HepG2 (cell line): ENCODE results near the gene GCNT3. TPM values are rescaled to one million over a fixed set of nuclear protein-coding genes. Genes with fewer than 3 reads are reported as not detected.
A peak's percentile ranks its signal among the peaks of the same experiment; 100 is the strongest.

Experiments
- ATAC-seq: fragments of 200-7000 bp; cut with Tn5 transposase; 3 replicates; pipeline ENCODE4 v1.9.1; 2020; ENCODE audit warnings: mild to moderate bottlenecking, moderate library complexity
- BruUV-seq: library from RNA; stranded (reverse); fragments of 400-500 nt; replicated peaks from 2 replicates; lab custom pipeline; 2021; lab: Mats Ljungman, UMichigan
- CTCF ChIA-PET: fragments of 300-600 bp; formaldehyde crosslinking; extraction: SDS; loops from one replicate; lab custom pipeline; 2021; ENCODE audit warnings: low total read pairs, inconsistent platforms, low intra/inter-chr PET ratio; lab: Yijun Ruan, JAX
- POLR2A ChIA-PET: fragments of 350-600 bp; sonication (Branson Sonifier 250); formaldehyde crosslinking; loops from one replicate; lab custom pipeline; 2020; ENCODE audit warnings: antibody characterized with exemption, inconsistent platforms; lab: Yijun Ruan, JAX
- DNase-seq: peaks from one replicate; pipeline ENCODE4 v3.0.0-alpha.2; 2015; ENCODE audit warnings: low spot score
- FAIRE-seq: peaks from 3 replicates; lab custom pipeline; 2011; peaks lifted over from hg19 to GRCh38; lab: Jason Lieb, UNC
- H2AFZ ChIP-seq: one replicate; pipeline ENCODE4 v1.6.1; 2011; ENCODE audit warnings: low read length, inconsistent platforms
- H3K27ac ChIP-seq: fragments of 300-600 bp; 3 replicates; pipeline ENCODE4 v1.8.0; 2011; ENCODE audit warnings: mixed run types, mild to moderate bottlenecking, mixed read lengths, low read length, inconsistent platforms; ENCODE audit not compliant: insufficient read depth; ENCODE audit errors: extremely low read length
- H3K27me3 ChIP-seq, 2 experiments: fragments of 200-600 bp in 1 of 2; 2 replicates in 1 of 2; 3 replicates in 1 of 2; pipeline versions ENCODE4 v1.6.0 to v1.8.0; 2011; ENCODE audit warnings: low read length in 2 of 2, mild to moderate bottlenecking in 2 of 2, moderate library complexity in 2 of 2, inconsistent platforms in 1 of 2; ENCODE audit not compliant: insufficient read depth in 2 of 2, control insufficient read depth in 1 of 2
- H3K36me3 ChIP-seq, 2 experiments: fragments of 200-600 bp in 1 of 2; replicated peaks in 1 of 2; 2 replicates in 1 of 2; 3 replicates in 1 of 2; pipeline versions ENCODE4 v1.5.1 to v1.8.0; 2011; ENCODE audit warnings: low read length in 2 of 2, inconsistent platforms in 1 of 2; ENCODE audit not compliant: insufficient read depth in 2 of 2, control insufficient read depth in 1 of 2
- H3K4me1 ChIP-seq: 2 replicates; pipeline ENCODE4 v1.5.1; 2012; ENCODE audit warnings: low read length, inconsistent platforms; ENCODE audit not compliant: insufficient read depth
- H3K4me2 ChIP-seq: 2 replicates; pipeline ENCODE4 v1.6.0; 2011; ENCODE audit warnings: low read depth, low read length, inconsistent platforms
- H3K4me3 ChIP-seq, 3 experiments: fragments of 200-600 bp in 1 of 3; sonication (generic), shearing (Covaris generic) in 1 of 3; replicated peaks in 1 of 3; 2 replicates each; pipeline ENCODE4 v1.5.1; 2011 to 2016; ENCODE audit warnings: low read length in 3 of 3, inconsistent platforms in 2 of 3, low read depth in 2 of 3, mild to moderate bottlenecking in 2 of 3, control low read depth in 1 of 3, mixed read lengths in 1 of 3; ENCODE audit not compliant: insufficient read depth in 1 of 3
- H3K79me2 ChIP-seq: one replicate; pipeline ENCODE4 v1.6.1; 2011; ENCODE audit warnings: low read length, inconsistent platforms; ENCODE audit not compliant: insufficient read depth
- H3K9ac ChIP-seq: 2 replicates; pipeline ENCODE4 v1.6.0; 2011; ENCODE audit warnings: mild to moderate bottlenecking, low read depth, low read length, inconsistent platforms; ENCODE audit not compliant: insufficient read depth
- H3K9me3 ChIP-seq: 2 replicates; pipeline ENCODE4 v1.5.1; 2012; ENCODE audit warnings: mild to moderate bottlenecking, low read length
- H4K20me1 ChIP-seq: 2 replicates; pipeline ENCODE4 v1.6.0; 2011; ENCODE audit warnings: inconsistent platforms, mild to moderate bottlenecking, low read length, moderate library complexity; ENCODE audit not compliant: insufficient read depth
- CREB1 ChIP-seq, 2 experiments: fragments of 450-650 bp in 1 of 2; IDR thresholded peaks; 2 replicates each; pipeline ENCODE4 v1.6.1; 2016 to 2017; ENCODE audit warnings: control low read depth in 1 of 2, mild to moderate bottlenecking in 1 of 2, missing compliant biosample characterization in 1 of 2, missing genetic modification characterization in 1 of 2
- EHMT2 ChIP-seq: fragments of 200-600 bp; sonication (generic); IDR thresholded peaks from 2 replicates; pipeline ENCODE4 v1.7.0; 2017; ENCODE audit warnings: antibody characterized with exemption, low read depth, low read length, borderline replicate concordance
- HIC2 ChIP-seq: sonication (generic); formaldehyde crosslinking; IDR thresholded peaks from 2 replicates; pipeline ENCODE4 v1.9.0; 2022; ENCODE audit warnings: low read depth, missing genetic modification reagents
- MAFF ChIP-seq: IDR thresholded peaks from 2 replicates; pipeline ENCODE4 v1.6.1; 2011; ENCODE audit warnings: low read depth, low read length, improper control_type of control experiment
- ZFP36L2 ChIP-seq: sonication (generic); formaldehyde crosslinking; IDR thresholded peaks from 2 replicates; pipeline ENCODE4 v1.4.0; 2020; ENCODE audit warnings: missing genetic modification reagents
- ZNF235 ChIP-seq: sonication (generic); formaldehyde crosslinking; IDR thresholded peaks from 2 replicates; pipeline ENCODE4 v1.8.1; 2023; ENCODE audit warnings: mild to moderate bottlenecking, missing genetic modification reagents, borderline replicate concordance
- ZNF619 ChIP-seq: sonication (generic); formaldehyde crosslinking; IDR thresholded peaks from 2 replicates; pipeline ENCODE4 v1.4.0; 2020; ENCODE audit warnings: mild to moderate bottlenecking, missing genetic modification reagents
- ZNF83 ChIP-seq: sonication (generic); formaldehyde crosslinking; IDR thresholded peaks from 2 replicates; pipeline ENCODE4 v1.4.0; 2020; ENCODE audit warnings: missing genetic modification reagents, mild to moderate bottlenecking, borderline replicate concordance
- WGBS: methylation state at CpG from one replicate; pipeline ENCODE4 v1.1.6; 2017; ENCODE audit warnings: low lambda C conversion rate; 5-methylcytosine and 5-hydroxymethylcytosine counted together
- in situ Hi-C: cut with HindIII; loops from 2 replicates; pipeline ENCODE4 v1.10.0; 2017; ENCODE audit warnings: low pct_unique_long_range_greater_than_20kb; ENCODE audit not compliant: extremely low pct_ligation_motif_present
- intact Hi-C: fragments of 100-400 bp; cut with micrococcal nuclease; formaldehyde crosslinking; loops from one replicate; pipeline ENCODE4 v1.10.0; 2022; ENCODE audit not compliant: unreplicated experiment
- polyA plus RNA-seq, 8 experiments: library from polyadenylated mRNA; depleted of rRNA in 3 of 8; stranded (reverse) in 7 of 8; unstranded in 1 of 8; fragments of >200 nt; fragmentation: Illumina TruSeq in 4 of 8; extraction: Trizol in 4 of 8; gene quantifications; 2 replicates each; pipeline versions ENCODE4 v1.2.1 to v1.2.3, GENCODE V29; 2011 to 2016; ENCODE audit warnings: low read depth in 4 of 8, missing spikeins in 1 of 8, mixed read lengths in 1 of 8; ENCODE audit not compliant: insufficient read depth in 1 of 8
- total RNA-seq, 5 experiments: library from RNA; depleted of rRNA; stranded (reverse); fragments of >200 nt; fragmentation: Illumina TruSeq; extraction: Trizol; gene quantifications; 2 replicates each; pipeline ENCODE4 v1.2.3, GENCODE V29; 2016; ENCODE audit warnings: low read depth in 1 of 5
- TF ChIP-seq, protein P1 (sequence below): sonication (generic); formaldehyde crosslinking; IDR thresholded peaks from 2 replicates; pipeline ENCODE4 v1.4.0; 2020; ENCODE audit warnings: missing genetic modification reagents, borderline replicate concordance
- TF ChIP-seq, protein P2 (sequence below): sonication (generic); formaldehyde crosslinking; conservative IDR thresholded peaks from 2 replicates; pipeline ENCODE4 v1.4.0; 2020; ENCODE audit warnings: mild to moderate bottlenecking, missing genetic modification reagents, moderate library complexity

The GCNT3 gene
- total and polyA plus RNA-seq, 2 of the 13 experiments (the other 11 are each of a cell fraction or from before 2014, with no cell fraction given) = 6.8 to 9.8 TPM

GRCh38 chr15:59570315-59570714 is 41.3 kb upstream of the GCNT3 start:
- DNase-seq (no peak), FAIRE-seq (no peak), ATAC-seq (no peak)
- H4K20me1 ChIP-seq = no peaks in the 10 kb centered on the region
- 0 out of 2 replicates have a peak overlapping the region, but pooled peaks have one; percentile 5 for H3K4me2 ChIP-seq
- ChIA-PET CTCF (no interaction called here), POLR2A (no interaction called here)
- no peak overlapping the region for H2AFZ ChIP-seq
- in situ Hi-C loops (no loop called here), intact Hi-C loops (no loop called here)
- no peak overlapping the region for H3K27ac ChIP-seq
- peaks cover 34% of the 10 kb centered on the region for H3K4me1 ChIP-seq
- H3K9ac ChIP-seq = no peak overlapping the region
- peaks cover 0 to 8% of the 10 kb centered on the region in 2 experiments; a peak in 1 of 5 replicates for H3K27me3 ChIP-seq
- H3K79me2 ChIP-seq = no peaks in the 10 kb centered on the region
- H3K9me3 ChIP-seq = no peaks in the 10 kb centered on the region
- no peak overlapping the region for H3K4me3 ChIP-seq
- 15% methylated on average over 3 of the region's 3 CpGs for WGBS
- no peak for TF ChIP-seq ZNF83 (CRISPR knock-in tag)
- TF ChIP-seq CREB1 (IDR thresholded peaks at IDR 0.05) = 0 out of 2 replicates have a peak, but pooled peaks have one; percentile 30
- no peak for TF ChIP-seq CREB1 (CRISPR knock-in tag; IDR thresholded peaks at IDR 0.05)
- no peaks in the 10 kb centered on the region for H3K36me3 ChIP-seq
- BruUV-seq = no TSS peak

DNA sequence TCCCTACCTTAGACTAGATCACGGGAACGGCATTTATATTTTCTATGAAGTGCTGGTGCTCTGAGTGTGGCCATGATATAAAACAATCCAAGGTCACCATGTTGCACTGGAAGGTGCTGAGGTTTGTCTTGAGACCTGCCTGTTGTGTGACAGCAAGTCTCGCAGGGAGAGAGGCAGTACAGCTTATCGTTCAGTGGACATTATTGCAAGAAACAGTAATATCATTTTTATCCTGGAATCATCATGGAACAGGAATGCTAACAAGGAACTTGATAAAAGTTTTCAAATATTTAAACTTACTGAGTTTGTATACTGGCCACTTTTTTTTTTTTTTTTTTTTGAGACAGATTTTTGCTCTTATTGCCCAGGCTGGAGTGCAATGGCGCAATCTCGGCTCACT is 40.0 kb upstream of the GCNT3 start:
- H3K4me2 ChIP-seq = no peak overlapping the region
- ATAC-seq (no peak), DNase-seq (no peak), FAIRE-seq (no peak)
- intact Hi-C loops = no loop called here
- no peaks in the 10 kb centered on the region for H4K20me1 ChIP-seq
- H3K79me2 ChIP-seq = no peaks in the 10 kb centered on the region
- H3K36me3 ChIP-seq = no peaks in the 10 kb centered on the region
- no peak overlapping the region for H2AFZ ChIP-seq
- H3K9ac ChIP-seq = no peak overlapping the region
- H3K4me1 ChIP-seq = peaks cover 34% of the 10 kb centered on the region
- in situ Hi-C loops = no loop called here
- peaks cover 0 to 10% of the 10 kb centered on the region in 2 experiments; a peak in 1 of 5 replicates for H3K27me3 ChIP-seq
- CTCF ChIA-PET = no interaction called here
- H3K27ac ChIP-seq = no peak overlapping the region
- no peak overlapping the region for H3K4me3 ChIP-seq
- H3K9me3 ChIP-seq = no peaks in the 10 kb centered on the region
- WGBS = 87% methylated on average over 6 of the region's 6 CpGs
- POLR2A ChIA-PET = no interaction called here
- no TSS peak for BruUV-seq
- TF ChIP-seq ZNF235 (CRISPR knock-in tag) = no peak
- TF ChIP-seq, protein P1, sequence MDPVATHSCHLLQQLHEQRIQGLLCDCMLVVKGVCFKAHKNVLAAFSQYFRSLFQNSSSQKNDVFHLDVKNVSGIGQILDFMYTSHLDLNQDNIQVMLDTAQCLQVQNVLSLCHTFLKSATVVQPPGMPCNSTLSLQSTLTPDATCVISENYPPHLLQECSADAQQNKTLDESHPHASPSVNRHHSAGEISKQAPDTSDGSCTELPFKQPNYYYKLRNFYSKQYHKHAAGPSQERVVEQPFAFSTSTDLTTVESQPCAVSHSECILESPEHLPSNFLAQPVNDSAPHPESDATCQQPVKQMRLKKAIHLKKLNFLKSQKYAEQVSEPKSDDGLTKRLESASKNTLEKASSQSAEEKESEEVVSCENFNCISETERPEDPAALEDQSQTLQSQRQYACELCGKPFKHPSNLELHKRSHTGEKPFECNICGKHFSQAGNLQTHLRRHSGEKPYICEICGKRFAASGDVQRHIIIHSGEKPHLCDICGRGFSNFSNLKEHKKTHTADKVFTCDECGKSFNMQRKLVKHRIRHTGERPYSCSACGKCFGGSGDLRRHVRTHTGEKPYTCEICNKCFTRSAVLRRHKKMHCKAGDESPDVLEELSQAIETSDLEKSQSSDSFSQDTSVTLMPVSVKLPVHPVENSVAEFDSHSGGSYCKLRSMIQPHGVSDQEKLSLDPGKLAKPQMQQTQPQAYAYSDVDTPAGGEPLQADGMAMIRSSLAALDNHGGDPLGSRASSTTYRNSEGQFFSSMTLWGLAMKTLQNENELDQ (CRISPR knock-in tag) = no peak
- TF ChIP-seq EHMT2 = no peak
- no peak for TF ChIP-seq ZFP36L2 (CRISPR knock-in tag)
- no peak for TF ChIP-seq ZNF619 (CRISPR knock-in tag)
- TF ChIP-seq HIC2 = no peak
- no peak for TF ChIP-seq MAFF
- TF ChIP-seq, protein P2, sequence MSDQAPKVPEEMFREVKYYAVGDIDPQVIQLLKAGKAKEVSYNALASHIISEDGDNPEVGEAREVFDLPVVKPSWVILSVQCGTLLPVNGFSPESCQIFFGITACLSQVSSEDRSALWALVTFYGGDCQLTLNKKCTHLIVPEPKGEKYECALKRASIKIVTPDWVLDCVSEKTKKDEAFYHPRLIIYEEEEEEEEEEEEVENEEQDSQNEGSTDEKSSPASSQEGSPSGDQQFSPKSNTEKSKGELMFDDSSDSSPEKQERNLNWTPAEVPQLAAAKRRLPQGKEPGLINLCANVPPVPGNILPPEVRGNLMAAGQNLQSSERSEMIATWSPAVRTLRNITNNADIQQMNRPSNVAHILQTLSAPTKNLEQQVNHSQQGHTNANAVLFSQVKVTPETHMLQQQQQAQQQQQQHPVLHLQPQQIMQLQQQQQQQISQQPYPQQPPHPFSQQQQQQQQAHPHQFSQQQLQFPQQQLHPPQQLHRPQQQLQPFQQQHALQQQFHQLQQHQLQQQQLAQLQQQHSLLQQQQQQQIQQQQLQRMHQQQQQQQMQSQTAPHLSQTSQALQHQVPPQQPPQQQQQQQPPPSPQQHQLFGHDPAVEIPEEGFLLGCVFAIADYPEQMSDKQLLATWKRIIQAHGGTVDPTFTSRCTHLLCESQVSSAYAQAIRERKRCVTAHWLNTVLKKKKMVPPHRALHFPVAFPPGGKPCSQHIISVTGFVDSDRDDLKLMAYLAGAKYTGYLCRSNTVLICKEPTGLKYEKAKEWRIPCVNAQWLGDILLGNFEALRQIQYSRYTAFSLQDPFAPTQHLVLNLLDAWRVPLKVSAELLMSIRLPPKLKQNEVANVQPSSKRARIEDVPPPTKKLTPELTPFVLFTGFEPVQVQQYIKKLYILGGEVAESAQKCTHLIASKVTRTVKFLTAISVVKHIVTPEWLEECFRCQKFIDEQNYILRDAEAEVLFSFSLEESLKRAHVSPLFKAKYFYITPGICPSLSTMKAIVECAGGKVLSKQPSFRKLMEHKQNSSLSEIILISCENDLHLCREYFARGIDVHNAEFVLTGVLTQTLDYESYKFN = no peak
